Activated CD4-positive, alpha-beta T cell treated with anti-CD3 and anti-CD28 coated beads, Interleukin-2, amount 10 ng/mL, durations not matched to agents 24 days and 14 days (primary cell): ENCODE data around the gene FGF22. TPM values are rescaled to one million over a fixed set of nuclear protein-coding genes. Genes with fewer than 3 reads are reported as not detected.
"Not testable (repeated sequence)": the region's sequence is repeated elsewhere in the genome, so short reads cannot be mapped to it uniquely, and the experiment has no call there.

Experiments used
- DNase-seq: peaks from one replicate; pipeline ENCODE4 v3.0.0; 2022
- H3K27ac Mint-ChIP-seq: one replicate; pipeline ENCODE4 v1.8.0; 2022; ENCODE audit warnings: mild to moderate bottlenecking, mixed read lengths
- H3K27me3 Mint-ChIP-seq: one replicate; pipeline ENCODE4 v1.8.0; 2022; ENCODE audit warnings: mixed read lengths
- H3K36me3 Mint-ChIP-seq: one replicate; pipeline ENCODE4 v1.8.0; 2022; ENCODE audit warnings: low read depth, mild to moderate bottlenecking, mixed read lengths
- H3K4me1 Mint-ChIP-seq: one replicate; pipeline ENCODE4 v1.8.0; 2021; ENCODE audit warnings: mixed read lengths
- H3K4me3 Mint-ChIP-seq: one replicate; pipeline ENCODE4 v1.8.0; 2022; ENCODE audit warnings: mild to moderate bottlenecking, moderate library complexity, mixed read lengths
- H3K9me3 Mint-ChIP-seq: one replicate; pipeline ENCODE4 v1.8.0; 2021; ENCODE audit warnings: mixed read lengths
- intact Hi-C: fragments of 100-400 bp; cut with micrococcal nuclease; formaldehyde crosslinking; loops from one replicate; pipeline ENCODE4 v1.15.1; 2023
- total RNA-seq: library from RNA; stranded (reverse); gene quantifications from 2 replicates; pipeline ENCODE4 v1.2.3, GENCODE V29; 2022

Gene FGF22
- total RNA-seq, 1 donor from 2014 or later, result not detected

GRCh38 chr19:601790-602189 is 37.9 kb upstream of the FGF22 start:
- H3K27ac Mint-ChIP-seq, result no peak overlapping the region
- H3K27me3 Mint-ChIP-seq, result no peaks in the 10 kb centered on the region
- H3K4me1 Mint-ChIP-seq, result no peaks in the 10 kb centered on the region
- no peak for DNase-seq
- intact Hi-C loops, result no loop called here
- no peaks in the 10 kb centered on the region for H3K36me3 Mint-ChIP-seq
- no peak overlapping the region for H3K4me3 Mint-ChIP-seq
- H3K9me3 Mint-ChIP-seq, result no peaks in the 10 kb centered on the region

GRCh38 chr19:602391-603301 is 37.0 kb upstream of the FGF22 start:
- no peaks in the 10 kb centered on the region for H3K36me3 Mint-ChIP-seq
- no peak for DNase-seq
- no peaks in the 10 kb centered on the region for H3K9me3 Mint-ChIP-seq
- intact Hi-C loops, result no loop called here
- H3K27ac Mint-ChIP-seq, result no peak overlapping the region
- no peaks in the 10 kb centered on the region for H3K27me3 Mint-ChIP-seq
- H3K4me3 Mint-ChIP-seq, result no peak overlapping the region
- H3K4me1 Mint-ChIP-seq, result no peaks in the 10 kb centered on the region

- H3K4me1 Mint-ChIP-seq, H3K27ac Mint-ChIP-seq, DNase-seq, H3K4me3 Mint-ChIP-seq, intact Hi-C loops, H3K9me3 Mint-ChIP-seq, H3K27me3 Mint-ChIP-seq, H3K36me3 Mint-ChIP-seq: not testable (repeated sequence)
Observed at GRCh38 chr19:603302-603639, 36.4 kb upstream of the FGF22 start.

- H3K9me3 Mint-ChIP-seq, H3K27ac Mint-ChIP-seq, H3K4me3 Mint-ChIP-seq, H3K4me1 Mint-ChIP-seq, H3K36me3 Mint-ChIP-seq, H3K27me3 Mint-ChIP-seq: not testable (repeated sequence)
- intact Hi-C loops, result loop anchor here (2.0 kb wide), 1 partner anchor 71 kb away; no protein-coding TSS in a partner anchor
- DNase-seq, result peak; percentile 67
Observed at GRCh38 chr19:603779-604178, 35.9 kb upstream of the FGF22 start.

- intact Hi-C loops, result loop anchor here (2.0 kb wide), 1 partner anchor 72 kb away; no protein-coding TSS in a partner anchor
- no peaks in the 10 kb centered on the region for H3K4me1 Mint-ChIP-seq
- H3K27ac Mint-ChIP-seq, result no peak overlapping the region
- H3K4me3 Mint-ChIP-seq, result no peak overlapping the region
- H3K9me3 Mint-ChIP-seq, result no peaks in the 10 kb centered on the region
- peak; percentile 82 for DNase-seq
- no peaks in the 10 kb centered on the region for H3K27me3 Mint-ChIP-seq
- H3K36me3 Mint-ChIP-seq, result no peaks in the 10 kb centered on the region
Observed at GRCh38 chr19:604355-604754, 35.3 kb upstream of the FGF22 start.

GRCh38 chr19:605061-605971 is 34.4 kb upstream of the FGF22 start:
- not testable (repeated sequence) for H3K27ac Mint-ChIP-seq, H3K4me1 Mint-ChIP-seq, H3K4me3 Mint-ChIP-seq, H3K36me3 Mint-ChIP-seq, H3K27me3 Mint-ChIP-seq, H3K9me3 Mint-ChIP-seq
- DNase-seq, result peak; percentile 76
- intact Hi-C loops, result loop anchor here (2.0 kb wide), 1 partner anchor 73 kb away; no protein-coding TSS in a partner anchor

DNA sequence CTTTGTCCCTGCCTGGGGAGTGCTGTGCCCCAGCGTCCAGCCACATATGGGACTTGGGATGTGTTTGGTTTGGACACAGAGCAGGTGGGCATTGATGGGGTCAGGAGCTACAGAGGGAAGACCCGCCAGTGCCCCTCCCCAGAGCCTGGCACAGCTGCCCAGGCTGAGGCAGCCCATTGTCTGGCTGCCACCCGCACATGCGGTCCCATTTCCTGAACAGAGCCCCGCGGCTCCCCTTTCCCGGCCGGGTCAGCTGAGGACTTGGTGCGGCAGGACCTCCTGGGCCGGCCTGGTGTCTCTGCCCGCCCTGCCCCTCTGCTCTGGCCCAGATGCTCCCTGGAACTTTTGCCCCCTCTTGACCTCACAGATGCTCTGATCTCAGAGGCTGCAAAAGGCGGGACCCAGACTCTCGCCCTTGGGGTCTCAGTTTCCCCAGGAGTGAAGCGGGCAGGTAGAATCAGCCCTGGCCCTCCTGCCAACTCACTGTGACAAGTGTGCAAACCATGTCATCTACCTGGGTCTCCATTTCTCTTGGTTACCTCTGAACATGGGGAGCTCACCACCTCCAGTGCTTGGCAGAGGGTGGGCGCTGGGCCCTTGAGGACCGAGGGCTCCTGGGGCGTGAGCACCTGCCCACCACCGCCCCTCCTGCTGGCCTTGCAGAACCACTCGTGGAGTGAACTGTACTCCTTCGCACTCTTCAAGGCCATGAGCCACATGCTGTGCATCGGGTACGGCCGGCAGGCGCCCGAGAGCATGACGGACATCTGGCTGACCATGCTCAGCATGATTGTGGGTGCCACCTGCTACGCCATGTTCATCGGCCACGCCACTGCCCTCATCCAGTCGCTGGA is 32.2 kb upstream of the FGF22 start:
- Mint-ChIP-seq H3K9me3 (no peaks in the 10 kb centered on the region), H3K4me3 (no peak overlapping the region), H3K36me3 (peaks cover 3% of the 10 kb centered on the region), H3K27ac (no peak overlapping the region), H3K4me1 (peaks cover 10% of the 10 kb centered on the region), H3K27me3 (no peaks in the 10 kb centered on the region)
- DNase-seq, result no peak
- intact Hi-C loops, result no loop called here

GRCh38 chr19:608155-609003 is 31.3 kb upstream of the FGF22 start:
- DNase-seq, result no peak
- no peaks in the 10 kb centered on the region for H3K27me3 Mint-ChIP-seq
- no peaks in the 10 kb centered on the region for H3K9me3 Mint-ChIP-seq
- peaks cover 10% of the 10 kb centered on the region for H3K4me1 Mint-ChIP-seq
- peaks cover 3% of the 10 kb centered on the region for H3K36me3 Mint-ChIP-seq
- H3K4me3 Mint-ChIP-seq, result no peak overlapping the region
- intact Hi-C loops, result no loop called here
- H3K27ac Mint-ChIP-seq, result no peak overlapping the region

DNA sequence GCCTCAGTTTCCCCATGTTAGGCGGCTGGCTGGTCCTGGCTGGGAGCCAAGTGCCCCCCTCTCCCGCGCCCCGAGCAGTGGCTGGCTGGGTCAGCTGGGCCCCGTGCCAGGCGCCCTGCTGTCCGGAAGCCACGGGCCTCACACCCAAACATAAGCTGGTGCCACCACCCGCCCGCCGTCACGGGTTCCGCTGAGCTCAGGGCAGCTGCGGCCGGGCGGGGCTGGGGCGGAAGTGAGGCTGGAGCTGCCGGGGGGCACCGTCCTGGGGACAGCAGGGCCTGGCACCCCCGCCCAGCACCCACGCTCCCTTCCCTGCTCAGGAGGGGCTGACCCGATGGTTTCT is 30.7 kb upstream of the FGF22 start:
- H3K36me3 Mint-ChIP-seq, result peaks cover 3% of the 10 kb centered on the region
- no peaks in the 10 kb centered on the region for H3K27me3 Mint-ChIP-seq
- no peak overlapping the region for H3K4me3 Mint-ChIP-seq
- peaks cover 10% of the 10 kb centered on the region for H3K4me1 Mint-ChIP-seq
- H3K9me3 Mint-ChIP-seq, result no peaks in the 10 kb centered on the region
- no peak overlapping the region for H3K27ac Mint-ChIP-seq
- DNase-seq, result no peak
- intact Hi-C loops, result no loop called here

- Mint-ChIP-seq H3K27ac (peak overlapping the region; percentile 95), H3K27me3 (no peaks in the 10 kb centered on the region), H3K4me3 (peak overlapping the region; percentile 86), H3K4me1 (peaks cover 10% of the 10 kb centered on the region), H3K9me3 (no peaks in the 10 kb centered on the region), H3K36me3 (peaks cover 10% of the 10 kb centered on the region)
- peak; percentile 83 for DNase-seq
- intact Hi-C loops, result loop anchor here (2.0 kb wide), 1 partner anchor 71 kb away; no protein-coding TSS in a partner anchor
Observed at GRCh38 chr19:610071-610800, 29.4 kb upstream of the FGF22 start.

GRCh38 chr19:610801-611480 is 28.7 kb upstream of the FGF22 start:
- Mint-ChIP-seq H3K36me3 (peaks cover 14% of the 10 kb centered on the region), H3K4me3 (peak overlapping the region; percentile 86), H3K9me3 (no peaks in the 10 kb centered on the region), H3K27me3 (peaks cover 2% of the 10 kb centered on the region), H3K4me1 (peaks cover 12% of the 10 kb centered on the region), H3K27ac (peak overlapping the region; percentile 95)
- intact Hi-C loops, result loop anchor here (1.0 to 2.0 kb wide), 3 partner anchors 28 to 70 kb away; partner anchors contain the start of genes BSG and FGF22
- peak; percentile 89 for DNase-seq

- H3K27me3 Mint-ChIP-seq, result peaks cover 2% of the 10 kb centered on the region
- H3K9me3 Mint-ChIP-seq, result no peaks in the 10 kb centered on the region
Observed at GRCh38 chr19:611481-611868, 28.2 kb upstream of the FGF22 start.

More at GRCh38 chr19:611481-611868, 28.2 kb upstream of the FGF22 start:
- Mint-ChIP-seq H3K27ac (peak overlapping the region; percentile 95), H3K4me3 (peak overlapping the region; percentile 86), H3K4me1 (peaks cover 12% of the 10 kb centered on the region), H3K36me3 (peaks cover 14% of the 10 kb centered on the region)
- intact Hi-C loops, result loop anchor here (1.0 to 2.0 kb wide), 3 partner anchors 28 to 69 kb away; partner anchors contain the start of genes BSG and FGF22
- no peak for DNase-seq
